ENCODE measurements around the gene GSK3B.
"Not testable (repeated sequence)": the region's sequence is repeated elsewhere in the genome, so short reads cannot be mapped to it uniquely, and the experiment has no call there.

GSK3B gene

GRCh38 chr3:119990888-119991287 is 103.4 kb downstream of the GSK3B start:
- no peak for DNase-seq

GRCh38 chr3:119989981-119990655 is 104.1 kb downstream of the GSK3B start:
- DNase-seq: no peak

GRCh38 chr3:119986812-119987211 is 107.4 kb downstream of the GSK3B start:
- DNase-seq: not testable (repeated sequence)

GRCh38 chr3:119981386-119981785 is 112.9 kb downstream of the GSK3B start:
- DNase-seq: no peak

- no peak for DNase-seq
Observed at GRCh38 chr3:119978554-119979208, 115.6 kb downstream of the GSK3B start.

GRCh38 chr3:119977353-119977752 is 116.9 kb downstream of the GSK3B start:
- no peak for DNase-seq

GRCh38 chr3:119976214-119976613 is 118.0 kb downstream of the GSK3B start:
- no peak for DNase-seq

GRCh38 chr3:119974656-119975055 is 119.6 kb downstream of the GSK3B start:
- DNase-seq: no peak

GRCh38 chr3:119973018-119973646 is 121.1 kb downstream of the GSK3B start:
- DNase-seq: no peak

- no peak for DNase-seq
Observed at GRCh38 chr3:119969759-119970158, 124.5 kb downstream of the GSK3B start.

- DNase-seq: no peak
Observed at GRCh38 chr3:119967353-119968006, 126.8 kb downstream of the GSK3B start.

- DNase-seq: no peak
Observed at GRCh38 chr3:119965692-119966091, 128.6 kb downstream of the GSK3B start.

- no peak for DNase-seq
Observed at GRCh38 chr3:119964294-119964693, 130.0 kb downstream of the GSK3B start.

- no peak for DNase-seq
Observed at GRCh38 chr3:119955972-119956371, 138.3 kb downstream of the GSK3B start.

- no peak for DNase-seq
Observed at GRCh38 chr3:119950666-119951325, 143.5 kb downstream of the GSK3B start.

GRCh38 chr3:119945291-119945690 is 149.0 kb downstream of the GSK3B start:
- DNase-seq: no peak

GRCh38 chr3:119944091-119944490 is 150.2 kb downstream of the GSK3B start:
- no peak for DNase-seq

GRCh38 chr3:119939077-119939476 is 155.2 kb downstream of the GSK3B start:
- no peak for DNase-seq

- DNase-seq: no peak
Observed at GRCh38 chr3:119937229-119937628, 157.0 kb downstream of the GSK3B start.

- DNase-seq: no peak
Observed at GRCh38 chr3:119934249-119934648, 160.0 kb downstream of the GSK3B start.

GRCh38 chr3:119933207-119933606 is 161.0 kb downstream of the GSK3B start:
- DNase-seq: no peak

- DNase-seq: no peak
Observed at GRCh38 chr3:119930286-119930685, 164.0 kb downstream of the GSK3B start.

- DNase-seq: no peak
Observed at GRCh38 chr3:119927190-119927589, 167.1 kb downstream of the GSK3B start.
